Fibroblast of skin of left quadriceps (primary cell): ENCODE results near the gene PPP1R7.

Source experiments
- DNase-seq, 2 experiments: peaks; one replicate each; pipeline ENCODE4 v3.0.0-alpha.2; 2013; ENCODE audit warnings: low read depth in 2 of 2

PPP1R7 gene

DNA sequence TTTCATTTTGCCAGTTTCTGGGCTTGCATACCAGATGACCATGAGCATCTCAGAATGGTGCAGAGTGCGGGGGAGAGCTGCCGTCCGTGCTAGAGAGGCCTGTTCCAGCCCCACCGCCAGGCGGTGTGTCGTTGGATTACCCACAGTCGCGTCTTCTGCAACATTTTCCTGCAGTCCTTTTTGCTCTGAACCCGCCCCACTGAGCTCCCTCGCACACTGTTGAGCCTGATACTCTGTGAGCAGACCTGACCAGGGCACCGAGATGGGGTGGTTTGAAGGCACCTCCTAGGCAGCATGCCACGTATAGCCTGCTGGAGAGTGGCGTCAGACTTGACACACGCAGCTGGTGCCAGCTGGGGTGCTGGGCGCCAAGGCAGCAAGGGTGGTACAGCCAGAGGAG, 18.1 kb downstream of the PPP1R7 start:
- no peak for DNase-seq

- no peak for DNase-seq
These were observed 23.3 kb downstream of the PPP1R7 start for GRCh38 chr2:241173557-241173956.

GRCh38 chr2:241177526-241178334, 27.5 kb downstream of the PPP1R7 start:
- no peak for DNase-seq

DNA sequence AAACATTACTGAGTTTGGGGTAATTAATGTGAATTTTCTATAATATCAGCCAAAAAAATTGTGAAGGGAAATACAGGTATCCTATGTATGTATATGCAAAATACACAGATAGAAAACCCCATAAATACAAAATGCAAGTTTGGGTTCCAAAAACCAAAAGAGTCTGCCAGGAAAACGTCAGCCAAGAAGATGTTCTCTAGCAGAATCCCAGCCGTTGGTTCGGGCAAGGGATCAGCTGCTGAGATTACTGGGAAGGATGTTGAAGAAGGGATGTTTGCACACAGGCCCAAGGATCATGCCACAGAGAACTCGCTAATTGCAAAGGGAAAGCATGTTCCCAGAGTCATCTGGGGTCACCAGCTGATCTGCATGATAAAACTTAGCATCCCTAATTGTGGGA, 28.7 kb downstream of the PPP1R7 start:
- no peak for DNase-seq

DNA sequence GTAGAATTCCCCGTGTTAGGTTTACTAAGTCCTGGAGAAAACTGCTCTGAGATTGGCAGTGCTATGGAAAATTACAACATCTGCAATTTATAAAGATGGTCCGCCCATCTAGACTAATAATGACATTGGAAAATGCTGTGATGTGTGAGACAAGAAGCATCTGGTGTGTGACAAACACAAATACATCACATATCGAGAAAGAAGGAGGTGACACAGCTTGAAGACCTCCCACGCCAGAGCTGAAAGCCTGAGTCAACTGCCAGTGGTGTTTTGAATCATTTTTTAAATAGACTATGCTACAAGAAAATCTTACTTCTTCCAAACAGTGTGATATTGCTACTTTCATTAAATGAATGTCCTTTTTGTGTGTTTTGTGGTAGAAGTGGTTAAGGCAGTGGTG, 29.6 kb downstream of the PPP1R7 start:
- no peak for DNase-seq

DNA sequence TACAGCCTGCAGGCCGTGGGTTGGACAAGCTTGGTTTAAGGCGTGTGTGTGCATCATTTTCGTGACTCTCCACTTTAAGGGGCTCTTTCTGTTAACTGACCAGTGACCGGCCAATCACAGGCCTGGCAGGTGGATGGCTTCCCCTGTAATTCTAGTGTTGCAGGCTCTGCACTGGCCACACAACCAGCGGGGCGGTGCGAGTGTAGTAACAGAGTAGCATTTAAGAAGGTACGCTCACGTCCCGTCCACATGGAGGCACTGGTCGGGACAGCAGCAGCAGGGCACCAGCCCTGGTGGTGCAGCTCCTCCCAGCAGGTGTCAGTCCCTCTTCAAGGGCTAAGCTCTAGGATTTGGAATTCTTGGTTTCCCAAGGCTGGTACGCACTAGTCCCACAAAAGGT, 30.2 kb downstream of the PPP1R7 start:
- DNase-seq = no peak

DNA sequence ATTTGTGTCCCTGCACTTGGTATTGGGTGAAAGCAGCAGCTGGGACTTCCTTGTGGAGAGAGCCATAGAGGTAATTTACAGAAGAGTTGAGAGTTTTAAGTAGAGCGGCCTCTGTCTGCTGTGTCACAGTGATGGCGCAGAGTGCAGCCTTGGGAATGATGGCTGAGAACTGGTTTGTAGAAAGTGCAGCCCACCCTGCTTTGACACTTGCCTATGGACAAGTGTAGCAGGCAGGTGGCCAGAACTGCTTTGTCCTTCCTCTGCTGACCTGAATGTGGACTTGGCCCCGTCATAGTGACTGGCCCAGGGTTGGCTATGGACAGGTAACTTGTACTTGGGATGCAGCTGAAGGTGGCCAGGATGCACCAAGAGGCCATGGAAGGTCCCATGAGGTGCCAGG, 31.9 kb downstream of the PPP1R7 start:
- no peak for DNase-seq

DNA sequence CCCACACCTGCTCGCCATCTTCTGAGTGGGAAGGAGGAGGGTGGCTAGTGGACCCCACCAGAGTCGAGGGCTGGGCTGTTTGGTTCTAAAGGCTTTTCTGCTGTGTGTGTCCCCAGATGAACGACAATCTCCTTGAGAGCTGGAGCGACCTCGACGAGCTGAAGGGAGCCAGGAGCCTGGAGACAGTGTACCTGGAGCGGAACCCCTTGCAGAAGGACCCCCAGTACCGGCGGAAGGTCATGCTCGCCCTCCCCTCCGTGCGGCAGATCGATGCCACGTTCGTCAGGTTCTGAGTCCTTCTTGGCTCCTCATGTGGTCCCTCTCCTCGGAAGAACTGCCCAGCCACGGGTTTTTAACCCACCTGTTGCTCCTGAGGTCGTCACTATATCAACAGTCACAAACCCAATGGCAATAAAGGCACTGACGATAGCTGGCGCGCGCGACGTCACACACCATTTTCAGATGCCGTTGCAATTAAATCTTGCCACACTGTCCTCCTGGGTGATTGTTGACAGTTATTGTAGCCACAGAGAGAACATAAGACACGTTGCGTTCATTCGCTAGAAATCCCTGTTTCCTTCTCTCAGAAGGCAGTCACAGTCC, 32.4 kb downstream of the PPP1R7 start:
- no peak for DNase-seq

- no peak for DNase-seq
These were observed 33.0 kb downstream of the PPP1R7 start for GRCh38 chr2:241183221-241183620.

DNA sequence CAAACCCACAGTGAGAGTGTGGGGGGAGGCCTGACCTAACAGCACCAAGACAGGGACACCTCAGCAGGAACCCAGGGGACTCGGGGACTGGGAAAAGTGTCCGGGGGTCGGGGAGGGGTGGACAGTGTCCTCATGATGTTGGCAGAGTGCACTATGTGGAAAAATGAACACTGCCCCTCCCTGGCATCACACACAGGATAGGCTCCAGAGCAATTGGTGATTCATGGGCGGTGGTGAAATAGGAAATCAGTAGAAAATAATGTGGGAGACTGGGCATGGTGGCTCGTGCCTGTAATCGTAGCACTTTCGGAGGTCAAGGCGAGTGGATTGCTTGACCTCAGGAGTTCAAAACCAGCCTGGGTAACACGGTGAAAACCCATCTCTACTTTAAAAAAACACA, 34.6 kb downstream of the PPP1R7 start:
- no peak for DNase-seq

DNA sequence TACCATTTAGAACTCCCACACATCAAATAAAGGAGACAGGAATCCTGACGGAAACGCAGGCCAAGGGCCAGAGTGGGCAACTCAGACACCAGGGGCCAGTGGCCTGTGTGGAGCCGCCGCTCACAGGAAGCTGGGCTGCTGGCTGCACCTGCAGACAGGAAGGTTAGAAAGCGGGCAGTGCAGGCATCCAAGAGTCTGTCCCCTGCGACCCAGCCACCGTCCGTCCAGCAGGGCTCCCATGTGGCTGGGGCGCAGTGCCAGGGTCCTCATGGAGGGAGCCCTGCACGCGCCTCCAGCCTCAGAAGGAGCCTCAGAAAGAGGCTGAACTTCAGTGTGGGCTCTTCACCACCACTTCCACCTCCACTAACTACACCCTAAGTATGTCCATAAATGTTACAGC, 35.7 kb downstream of the PPP1R7 start:
- no peak for DNase-seq

DNA sequence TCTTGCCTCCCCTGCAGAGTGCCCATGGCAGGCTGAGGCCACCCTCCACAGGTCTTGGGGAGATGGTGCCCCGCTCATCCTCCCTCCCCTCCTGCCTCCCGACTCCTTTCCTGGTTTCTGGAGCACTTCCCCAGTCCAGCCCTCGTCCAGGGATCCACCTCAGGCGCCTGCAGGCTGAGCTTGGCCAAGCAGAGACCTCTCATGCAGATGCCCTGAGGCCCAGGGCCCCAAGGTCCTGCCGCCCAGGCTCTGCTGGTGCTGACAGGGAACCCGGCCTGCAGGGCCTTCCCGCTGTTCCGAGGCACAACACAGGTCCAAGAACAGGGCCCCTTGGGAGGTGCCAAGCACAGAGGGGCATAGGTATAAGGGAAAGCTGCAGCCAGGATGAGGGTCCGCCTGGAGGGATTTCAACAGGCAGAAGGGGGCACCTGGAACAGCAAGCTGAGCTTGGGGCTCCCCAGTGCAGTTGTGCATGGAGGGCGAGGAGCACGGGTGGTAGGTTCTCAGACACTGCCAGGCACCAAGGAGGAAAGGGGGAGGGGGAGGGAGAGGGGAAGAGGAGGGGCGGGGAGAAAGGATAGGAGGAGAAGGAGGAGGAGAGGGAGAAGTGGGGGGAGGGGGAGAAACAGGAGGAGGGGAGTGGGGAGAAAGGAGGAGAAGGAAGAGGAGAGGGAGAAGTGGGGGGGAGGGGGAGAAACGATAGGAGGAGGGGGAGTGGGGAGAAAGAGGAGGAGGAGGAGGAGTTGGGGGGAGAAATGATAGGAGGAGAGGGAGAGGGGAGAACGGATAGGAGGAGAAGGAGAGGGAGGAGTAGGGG, 37.0 kb downstream of the PPP1R7 start:
- no peak for DNase-seq

- DNase-seq = no peak
These were observed 37.6 kb downstream of the PPP1R7 start for GRCh38 chr2:241187918-241188234.

DNA sequence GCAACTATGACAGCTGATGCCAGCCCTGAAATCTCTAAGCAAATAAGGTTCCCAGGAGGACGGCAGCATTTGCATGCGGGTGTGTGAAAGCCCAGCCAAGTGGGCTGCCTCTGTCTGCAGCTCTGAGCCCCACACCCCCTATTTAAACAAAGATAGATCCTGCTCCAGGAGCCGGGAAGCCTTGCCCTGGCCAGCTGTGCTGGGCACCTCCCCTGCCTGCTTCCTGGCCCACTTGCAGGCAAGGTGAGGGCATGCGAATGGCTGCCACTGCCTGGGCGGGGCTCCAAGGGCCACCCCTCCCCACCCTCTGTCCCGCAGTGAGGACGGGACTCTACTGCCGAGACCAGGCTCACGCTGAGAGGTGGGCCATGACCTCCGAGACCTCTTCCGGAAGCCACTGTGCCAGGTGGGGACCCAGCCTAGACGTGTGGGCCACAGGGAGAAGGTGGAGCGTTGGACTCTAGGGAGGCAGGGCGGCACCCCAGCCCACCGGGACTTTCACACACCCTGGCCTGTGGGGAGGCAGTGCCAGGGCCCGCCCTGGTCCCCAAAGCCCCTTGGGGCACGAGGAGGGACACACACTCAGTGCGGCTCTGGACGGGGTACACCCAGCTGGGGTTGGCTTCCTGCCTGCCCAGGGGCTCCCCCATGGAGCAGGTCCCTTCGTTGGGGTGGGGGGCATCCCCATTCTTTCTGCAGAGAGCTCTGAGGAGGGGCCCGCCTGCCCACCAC, 38.3 kb downstream of the PPP1R7 start, which contains the start of gene ANO7:
Gene ANO7 (plus strand): TSS at position 317 of the 732 bp plus-strand sequence. CDS start 1,387 bp downstream, outside the sequence.
- no peak for DNase-seq

GRCh38 chr2:241189093-241189855, 39.0 kb downstream of the PPP1R7 start:
- no peak for DNase-seq

DNA sequence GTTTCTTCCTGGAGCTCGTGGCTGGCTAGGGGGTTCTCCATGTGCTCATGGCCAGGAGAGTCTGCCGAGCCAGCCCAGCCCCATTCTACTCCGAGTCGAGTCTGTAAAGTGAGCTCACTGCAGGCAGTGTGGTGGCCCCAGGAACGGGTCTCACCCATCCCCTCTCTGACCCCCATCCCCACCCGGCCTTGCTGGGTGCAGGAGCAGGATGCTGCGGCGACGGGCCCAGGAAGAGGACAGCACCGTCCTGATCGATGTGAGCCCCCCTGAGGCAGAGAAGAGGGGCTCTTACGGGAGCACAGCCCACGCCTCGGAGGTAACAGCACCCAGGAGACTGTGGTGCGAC, 39.6 kb downstream of the PPP1R7 start:
- DNase-seq = no peak

GRCh38 chr2:241190291-241190981, 40.2 kb downstream of the PPP1R7 start:
- DNase-seq = no peak

DNA sequence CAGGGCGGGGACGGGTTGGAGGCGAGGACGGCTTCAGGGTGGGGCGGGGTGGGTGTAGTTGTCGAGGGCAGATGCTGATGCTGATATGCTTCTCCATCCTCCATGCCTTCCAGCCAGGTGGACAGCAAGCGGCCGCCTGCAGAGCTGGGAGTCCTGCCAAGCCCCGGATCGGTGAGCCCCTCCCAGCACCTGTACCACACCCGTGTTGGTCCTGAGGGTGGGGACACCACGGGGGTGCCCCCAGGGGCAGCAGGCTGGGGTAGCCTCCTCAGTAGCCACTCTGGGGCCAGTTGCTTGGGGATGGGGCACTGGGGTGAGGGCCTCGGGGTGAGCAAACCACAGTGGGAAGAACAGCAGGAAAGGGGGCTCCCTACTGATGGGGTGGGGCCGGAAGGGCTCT, 40.8 kb downstream of the PPP1R7 start:
- DNase-seq = no peak

DNA sequence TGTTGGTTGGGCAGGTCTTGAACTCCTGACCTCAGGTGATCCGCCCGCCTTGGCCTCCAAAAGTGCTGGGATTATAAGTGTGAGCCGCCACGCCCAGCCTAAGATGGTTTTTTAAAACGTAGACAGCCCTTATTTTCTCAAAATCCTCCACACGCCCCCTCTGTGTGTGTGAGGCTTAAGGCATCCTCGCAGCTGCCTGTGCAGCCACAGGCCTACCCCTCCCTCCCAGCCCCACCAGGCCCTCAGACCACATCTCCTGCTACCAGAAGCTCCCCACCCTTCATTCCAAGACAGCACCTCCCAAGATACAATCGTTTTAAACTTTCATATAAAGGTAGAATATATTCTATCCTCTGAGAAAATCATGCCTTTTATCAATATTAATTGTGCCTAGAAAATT, 43.0 kb downstream of the PPP1R7 start:
- no peak for DNase-seq

DNA sequence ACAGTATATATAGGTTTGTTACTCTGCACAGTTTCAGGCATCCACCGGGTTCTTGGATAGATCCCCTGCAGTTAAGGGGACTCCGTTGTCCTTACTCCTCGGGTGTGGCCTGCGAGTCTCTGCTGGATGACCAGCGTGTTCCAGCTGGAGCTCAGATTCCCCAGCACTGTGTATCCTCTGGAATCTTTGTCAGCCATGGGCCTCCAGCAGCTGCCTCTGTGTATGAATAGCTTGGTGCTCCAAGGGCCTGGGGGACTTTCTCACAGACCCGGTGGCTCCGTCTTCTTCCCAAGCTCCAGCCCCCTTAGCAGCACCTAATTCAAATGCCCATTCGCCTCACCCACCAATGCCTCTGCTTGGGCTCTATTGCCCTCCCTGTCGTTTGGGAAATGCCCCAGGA, 44.5 kb downstream of the PPP1R7 start:
- DNase-seq = no peak
